GM12874 (cell line): Measurements from ENCODE around the gene CIPC.
A peak's percentile ranks its signal among the peaks of the same experiment; 100 is the strongest.

Experiments used
- TF ChIP-seq, protein P1 (sequence below): IDR thresholded peaks from 2 replicates; pipeline ENCODE4 v1.5.1; 2011; ENCODE audit warnings: low read depth, mild to moderate bottlenecking, control low read depth, low read length, moderate library complexity; ENCODE audit not compliant: insufficient read depth

The CIPC gene

DNA sequence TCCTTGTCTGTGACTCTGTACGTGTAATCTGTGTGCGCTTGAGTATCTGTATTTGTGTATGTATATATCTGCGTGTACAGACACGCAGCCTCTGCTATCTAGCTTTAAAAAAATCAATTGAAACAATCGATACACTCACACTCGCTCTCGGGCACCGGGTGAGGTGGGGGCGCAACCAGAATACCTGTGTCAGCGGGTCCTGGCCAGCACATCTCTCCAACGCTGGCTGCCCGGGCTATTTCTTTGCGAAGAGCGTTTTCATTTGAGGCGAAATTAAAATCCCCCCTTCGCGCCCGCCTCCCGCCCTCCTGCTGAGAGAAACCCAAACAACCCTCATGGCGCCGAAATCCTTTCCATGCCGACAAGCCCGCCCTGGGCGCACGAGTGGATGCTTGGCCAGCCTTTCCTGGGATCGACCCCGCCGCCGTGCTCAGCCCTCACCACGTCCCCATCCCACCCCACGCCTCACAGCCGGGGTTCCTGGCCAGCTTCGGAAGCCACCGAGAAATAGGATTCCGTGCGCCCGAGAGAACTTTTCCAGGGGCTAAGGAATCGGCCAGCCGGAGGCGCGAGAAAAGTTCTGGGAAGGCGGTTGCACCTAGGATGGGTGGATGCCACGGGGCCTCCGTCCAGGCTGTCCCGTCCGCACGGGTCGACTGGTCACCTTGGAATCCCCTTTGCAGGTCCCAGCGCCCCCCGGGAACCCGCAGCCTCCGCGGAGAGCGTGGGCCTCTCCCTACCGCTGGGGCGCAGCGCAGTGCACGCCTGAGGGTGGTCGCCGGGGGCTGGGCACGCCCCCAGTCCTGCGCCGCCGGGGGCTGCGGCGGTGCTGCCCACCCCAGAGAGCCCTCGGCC is 42.5 kb downstream of the CIPC start:
- TF ChIP-seq, protein P1, sequence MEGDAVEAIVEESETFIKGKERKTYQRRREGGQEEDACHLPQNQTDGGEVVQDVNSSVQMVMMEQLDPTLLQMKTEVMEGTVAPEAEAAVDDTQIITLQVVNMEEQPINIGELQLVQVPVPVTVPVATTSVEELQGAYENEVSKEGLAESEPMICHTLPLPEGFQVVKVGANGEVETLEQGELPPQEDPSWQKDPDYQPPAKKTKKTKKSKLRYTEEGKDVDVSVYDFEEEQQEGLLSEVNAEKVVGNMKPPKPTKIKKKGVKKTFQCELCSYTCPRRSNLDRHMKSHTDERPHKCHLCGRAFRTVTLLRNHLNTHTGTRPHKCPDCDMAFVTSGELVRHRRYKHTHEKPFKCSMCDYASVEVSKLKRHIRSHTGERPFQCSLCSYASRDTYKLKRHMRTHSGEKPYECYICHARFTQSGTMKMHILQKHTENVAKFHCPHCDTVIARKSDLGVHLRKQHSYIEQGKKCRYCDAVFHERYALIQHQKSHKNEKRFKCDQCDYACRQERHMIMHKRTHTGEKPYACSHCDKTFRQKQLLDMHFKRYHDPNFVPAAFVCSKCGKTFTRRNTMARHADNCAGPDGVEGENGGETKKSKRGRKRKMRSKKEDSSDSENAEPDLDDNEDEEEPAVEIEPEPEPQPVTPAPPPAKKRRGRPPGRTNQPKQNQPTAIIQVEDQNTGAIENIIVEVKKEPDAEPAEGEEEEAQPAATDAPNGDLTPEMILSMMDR = no peak

DNA sequence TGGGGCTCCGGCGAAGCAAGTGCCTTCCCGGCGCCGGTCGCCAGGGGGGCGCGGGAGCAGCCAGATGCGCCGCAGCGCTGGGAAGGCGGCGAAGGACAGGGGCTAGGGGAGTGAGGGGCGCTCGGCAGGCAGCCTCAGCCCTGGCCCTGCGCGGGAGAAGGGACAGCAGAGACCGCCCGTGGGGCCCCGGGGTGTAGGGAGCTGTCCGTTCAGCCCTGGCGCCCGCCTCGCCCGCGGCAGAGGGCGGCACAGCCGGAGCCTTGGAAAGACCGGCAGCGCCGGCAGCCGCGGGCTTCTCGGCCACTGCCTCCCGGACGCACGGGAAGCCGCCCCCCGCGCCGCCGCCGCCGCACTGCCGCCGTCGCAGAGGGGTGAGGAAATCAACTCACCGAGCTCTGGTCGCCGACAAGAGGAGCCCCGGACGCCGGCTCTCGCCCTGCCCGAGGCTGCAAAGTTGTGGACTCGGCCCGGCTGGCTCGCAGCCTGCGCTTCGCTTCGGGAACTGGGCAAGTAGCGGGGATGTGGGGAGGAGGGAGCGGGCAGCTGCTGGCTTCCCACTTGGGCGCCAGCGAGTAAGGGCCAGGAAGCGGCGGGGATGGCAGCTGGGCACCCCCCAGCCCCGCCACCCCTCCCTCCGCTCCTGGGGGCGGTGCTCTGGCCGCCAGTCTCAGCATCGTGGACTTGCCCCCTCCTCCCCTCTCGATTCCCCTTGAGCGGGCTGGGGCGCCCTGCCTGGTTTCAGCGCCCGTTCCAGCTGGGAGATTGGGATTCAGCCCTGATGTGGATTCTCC is 43.4 kb downstream of the CIPC start, which contains the start of gene ZDHHC22:
TSS of gene ZDHHC22 (minus strand) at position 578 of the 791 bp plus-strand sequence. CDS start 2,053 bp downstream, outside the sequence.
- TF ChIP-seq, protein P1 = peak; percentile 47; the same call in 1 of the 2 replicates

DNA sequence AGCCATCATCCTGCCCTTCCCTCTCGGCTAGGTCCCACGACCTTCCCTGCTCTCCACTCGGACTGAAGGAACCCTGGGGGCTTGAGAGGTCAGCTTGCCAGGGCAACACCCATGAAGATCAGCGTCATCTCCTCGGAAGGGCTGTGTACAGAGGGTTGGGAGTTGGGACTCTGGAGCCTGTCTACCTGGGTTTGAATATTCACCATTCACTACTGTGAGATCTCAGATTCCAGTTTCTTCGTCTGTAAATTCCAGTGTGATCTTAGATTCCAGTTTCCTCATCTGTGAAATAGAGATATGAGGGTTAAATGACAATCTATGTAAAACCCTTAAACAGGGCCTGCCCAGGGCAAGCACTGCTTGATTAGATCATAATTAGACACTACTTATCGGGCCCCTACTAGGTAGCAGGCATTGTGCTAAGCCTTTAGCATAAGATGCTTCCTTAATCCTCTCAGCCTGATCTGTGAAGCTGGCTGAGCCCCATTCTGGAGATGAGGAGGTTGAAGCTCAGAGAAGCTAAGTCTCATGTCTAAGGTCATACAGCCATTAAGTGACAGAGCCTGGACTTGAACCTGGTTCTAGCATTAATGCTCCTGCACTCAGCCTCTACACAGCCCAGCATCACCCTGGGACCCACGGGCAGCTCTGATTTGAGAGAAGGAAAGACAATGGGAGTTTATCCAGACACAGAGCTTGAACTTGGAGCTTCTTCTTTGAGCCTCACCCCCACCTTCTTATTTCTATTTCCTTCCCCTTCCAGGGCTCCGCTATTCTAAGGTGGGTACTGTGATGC is 44.1 kb downstream of the CIPC start:
- TF ChIP-seq, protein P1 = no peak

DNA sequence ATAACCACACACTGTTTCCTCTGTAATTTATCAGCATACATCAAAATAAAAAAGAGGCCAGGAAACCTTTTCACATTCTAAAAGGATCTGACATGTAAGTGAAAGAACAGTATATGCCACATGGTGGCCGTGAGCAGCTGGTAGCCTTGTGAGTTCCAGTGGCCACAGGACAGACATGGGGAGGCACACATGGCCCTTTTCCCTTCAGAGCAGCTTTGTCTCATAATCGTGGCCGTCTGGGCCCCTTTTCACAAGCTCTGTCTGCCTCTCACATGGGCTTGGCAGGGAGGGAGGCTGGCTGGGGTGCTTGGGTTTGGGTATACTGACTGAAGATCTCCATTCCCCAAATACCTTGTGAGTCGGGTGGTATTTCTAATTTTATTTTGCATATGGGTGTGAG is 45.0 kb downstream of the CIPC start:
- TF ChIP-seq, protein P1 = no peak

DNA sequence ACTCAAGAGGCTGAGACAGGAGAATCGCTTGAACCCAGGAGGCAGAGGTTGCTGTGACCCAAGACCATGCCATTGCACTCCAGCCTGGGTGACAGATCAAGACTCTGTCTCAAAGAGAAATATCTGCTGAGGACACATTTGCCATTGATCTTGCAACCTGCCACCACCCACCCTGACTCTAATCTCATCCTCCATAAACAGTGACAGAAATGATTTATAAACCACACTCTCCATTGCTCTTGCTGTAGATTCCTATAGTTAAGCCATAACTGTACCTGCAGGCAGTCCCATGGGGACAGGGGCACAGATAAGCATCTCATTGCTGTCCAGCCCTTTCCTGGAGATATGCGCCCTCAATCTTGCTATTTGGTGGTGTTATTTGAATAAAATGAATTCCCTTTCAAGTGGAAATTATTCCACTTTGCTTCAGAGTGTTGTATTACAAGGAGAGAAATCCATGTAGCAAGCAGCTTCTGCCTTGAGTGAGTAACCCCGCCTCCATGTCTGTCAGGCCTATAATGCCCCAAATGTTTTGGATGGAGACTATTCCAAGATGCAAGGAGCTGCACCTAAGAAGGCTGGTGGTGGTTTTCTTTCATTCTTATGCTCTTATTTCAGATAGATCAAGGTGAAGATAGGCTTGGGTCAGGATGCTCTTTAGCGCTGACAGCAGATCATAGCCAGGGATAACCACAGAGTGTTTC is 46.5 kb downstream of the CIPC start:
- TF ChIP-seq, protein P1 = no peak

DNA sequence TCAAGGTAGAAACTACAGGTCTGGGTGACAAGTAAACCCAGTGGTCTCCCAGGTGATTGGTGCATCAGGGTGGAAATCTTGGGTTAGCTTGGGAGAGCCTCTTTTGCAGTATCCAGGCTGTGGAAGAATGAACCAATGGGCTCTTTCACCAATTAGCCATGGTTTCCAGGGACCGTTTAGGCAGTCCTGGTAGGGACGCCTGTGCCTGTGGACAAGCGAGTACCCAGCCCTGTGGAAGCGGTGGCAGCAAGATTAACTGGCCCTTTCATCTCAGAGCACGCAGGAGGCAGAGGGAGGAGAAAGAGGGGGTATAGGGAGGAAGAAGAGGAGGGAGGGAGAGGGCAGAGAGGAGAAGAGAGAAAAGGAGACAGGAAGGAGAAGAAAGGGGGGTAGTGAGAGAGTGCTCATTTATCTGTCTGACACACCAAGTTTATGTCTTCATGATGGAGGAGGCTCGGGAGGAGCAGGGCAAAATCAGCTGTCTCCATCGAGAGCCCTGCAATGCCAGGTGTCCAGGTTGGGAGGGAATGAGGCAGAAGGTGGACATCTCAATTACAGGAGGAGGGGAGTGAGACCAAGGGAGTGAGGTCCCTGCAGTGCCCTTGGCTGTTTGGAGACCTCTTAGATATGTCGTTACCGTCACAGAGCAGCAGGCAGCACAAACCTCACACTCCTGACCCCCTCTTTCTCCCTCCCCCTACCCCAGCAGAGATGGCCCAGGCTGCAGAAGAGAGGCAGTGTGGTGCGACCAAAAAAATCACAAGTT is 48.1 kb downstream of the CIPC start:
- TF ChIP-seq, protein P1 = no peak
